Esophagus squamous epithelium (tissue), 4 donors: ENCODE results near the gene LAMP1.

ENCODE experiments used
- POLR2A ChIP-seq, 4 donors: fragments of 450-650 bp; IDR thresholded peaks; one replicate each; pipeline ENCODE4 v1.6.1; 2017; ENCODE audit warnings: antibody characterized with exemption in 4 of 4, mild to moderate bottlenecking in 4 of 4, moderate library complexity in 3 of 4
- TF ChIP-seq, protein P1 (sequence below), 6 experiments: fragments of 450-650 bp in 4 of 6; fragments of 200-600 bp in 2 of 6; sonication (generic) in 2 of 6; IDR thresholded peaks; one replicate each; pipeline ENCODE4 v1.5.1; 2016 to 2019; ENCODE audit warnings: antibody characterized with exemption in 6 of 6, mild to moderate bottlenecking in 4 of 6, moderate library complexity in 4 of 6

DNA sequence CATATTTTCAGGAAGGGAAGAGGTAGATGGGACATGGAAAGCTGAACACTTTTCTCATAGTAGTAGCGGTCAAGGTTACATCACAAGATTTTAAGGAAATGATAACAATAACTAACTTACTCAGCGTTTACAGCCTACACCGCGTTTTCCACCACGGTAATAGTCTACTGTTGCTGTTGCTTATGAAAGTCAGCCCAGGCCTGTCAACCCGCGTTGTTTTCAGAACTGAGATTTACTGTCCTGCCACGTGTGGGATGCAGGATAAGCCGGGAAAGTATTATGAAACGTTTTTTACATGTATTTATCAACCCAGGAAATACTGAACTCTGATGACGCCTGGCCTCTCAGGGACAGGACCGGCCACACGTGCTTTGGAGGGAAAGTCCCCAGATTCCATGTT lies 36.0 kb upstream of the LAMP1 start:
- TF ChIP-seq, protein P1, sequence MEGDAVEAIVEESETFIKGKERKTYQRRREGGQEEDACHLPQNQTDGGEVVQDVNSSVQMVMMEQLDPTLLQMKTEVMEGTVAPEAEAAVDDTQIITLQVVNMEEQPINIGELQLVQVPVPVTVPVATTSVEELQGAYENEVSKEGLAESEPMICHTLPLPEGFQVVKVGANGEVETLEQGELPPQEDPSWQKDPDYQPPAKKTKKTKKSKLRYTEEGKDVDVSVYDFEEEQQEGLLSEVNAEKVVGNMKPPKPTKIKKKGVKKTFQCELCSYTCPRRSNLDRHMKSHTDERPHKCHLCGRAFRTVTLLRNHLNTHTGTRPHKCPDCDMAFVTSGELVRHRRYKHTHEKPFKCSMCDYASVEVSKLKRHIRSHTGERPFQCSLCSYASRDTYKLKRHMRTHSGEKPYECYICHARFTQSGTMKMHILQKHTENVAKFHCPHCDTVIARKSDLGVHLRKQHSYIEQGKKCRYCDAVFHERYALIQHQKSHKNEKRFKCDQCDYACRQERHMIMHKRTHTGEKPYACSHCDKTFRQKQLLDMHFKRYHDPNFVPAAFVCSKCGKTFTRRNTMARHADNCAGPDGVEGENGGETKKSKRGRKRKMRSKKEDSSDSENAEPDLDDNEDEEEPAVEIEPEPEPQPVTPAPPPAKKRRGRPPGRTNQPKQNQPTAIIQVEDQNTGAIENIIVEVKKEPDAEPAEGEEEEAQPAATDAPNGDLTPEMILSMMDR (IDR thresholded peaks at IDR 0.05) = no peak
- TF ChIP-seq POLR2A (IDR thresholded peaks at IDR 0.05) = no peak
